GM18907 (cell line): ENCODE results near the gene TSEN2.
"Not testable (repeated sequence)": the region's sequence is repeated elsewhere in the genome, so short reads cannot be mapped to it uniquely, and the experiment has no call there.

Source experiments
- ATAC-seq: cut with Tn5 transposase; IDR thresholded peaks from one replicate; pipeline ENCODE4 v1.9.1; 2021; ENCODE audit warnings: mild to moderate bottlenecking, moderate library complexity; ENCODE audit not compliant: unreplicated experiment

Gene TSEN2

GRCh38 chr3:12471241-12471640 lies 13.0 kb upstream of the TSEN2 start:
- ATAC-seq = no peak

- no peak for ATAC-seq
Observed at GRCh38 chr3:12472000-12472610, 12.2 kb upstream of the TSEN2 start.

GRCh38 chr3:12472796-12473195 lies 11.5 kb upstream of the TSEN2 start:
- no peak for ATAC-seq

GRCh38 chr3:12473511-12473910 lies 10.8 kb upstream of the TSEN2 start:
- no peak for ATAC-seq

GRCh38 chr3:12476238-12476897 lies 7.9 kb upstream of the TSEN2 start:
- ATAC-seq = no peak

- no peak for ATAC-seq
Observed at GRCh38 chr3:12477256-12477655, 7.0 kb upstream of the TSEN2 start.

- no peak for ATAC-seq
Observed at GRCh38 chr3:12478326-12478725, 6.0 kb upstream of the TSEN2 start.

- ATAC-seq = not testable (repeated sequence)
Observed at GRCh38 chr3:12479198-12479597, 5.1 kb upstream of the TSEN2 start.

GRCh38 chr3:12479919-12480427 lies 4.3 kb upstream of the TSEN2 start:
- ATAC-seq = no peak

- ATAC-seq = no peak
Observed at GRCh38 chr3:12483410-12483809, 870 bp upstream of the TSEN2 start.

- no peak for ATAC-seq
Observed at GRCh38 chr3:12483872-12484197, 445 bp upstream of the TSEN2 start.

- no peak for ATAC-seq
Observed at GRCh38 chr3:12484983-12485327, 675 bp downstream of the TSEN2 start.

- no peak for ATAC-seq
Observed at GRCh38 chr3:12486001-12486400, 1.7 kb downstream of the TSEN2 start.

GRCh38 chr3:12486916-12487315 lies 2.6 kb downstream of the TSEN2 start:
- no peak for ATAC-seq

- ATAC-seq = no peak
Observed at GRCh38 chr3:12487336-12487735, 3.1 kb downstream of the TSEN2 start.

- ATAC-seq = no peak
Observed at GRCh38 chr3:12487786-12488185, 3.5 kb downstream of the TSEN2 start.

- no peak for ATAC-seq
Observed at GRCh38 chr3:12489368-12489767, 5.1 kb downstream of the TSEN2 start.

GRCh38 chr3:12489832-12490231 lies 5.6 kb downstream of the TSEN2 start:
- no peak for ATAC-seq

GRCh38 chr3:12490547-12490946 lies 6.3 kb downstream of the TSEN2 start:
- no peak for ATAC-seq

GRCh38 chr3:12495749-12496452 lies 11.6 kb downstream of the TSEN2 start:
- ATAC-seq = no peak

- ATAC-seq = no peak
Observed at GRCh38 chr3:12496453-12496761, 12.1 kb downstream of the TSEN2 start.

GRCh38 chr3:12499474-12499873 lies 15.2 kb downstream of the TSEN2 start:
- no peak for ATAC-seq
